Immature natural killer cell (primary cell): ENCODE data around the gene SPATA19. TPM values are rescaled to one million over a fixed set of nuclear protein-coding genes. Genes with fewer than 3 reads are reported as not detected.

ENCODE experiments used
- DNase-seq, 3 donors: peaks; one replicate each; pipeline ENCODE4 v3.0.0; 2022; ENCODE audit warnings: mixed read lengths in 1 of 3
- H3K27ac Mint-ChIP-seq, 6 donors: one replicate each; pipeline ENCODE4 v1.8.0; 2020; ENCODE audit warnings: mixed read lengths in 6 of 6, mild to moderate bottlenecking in 5 of 6, inconsistent platforms in 4 of 6, moderate library complexity in 3 of 6
- H3K27me3 Mint-ChIP-seq, 3 donors: one replicate each; pipeline ENCODE4 v1.8.0; 2020 to 2021; ENCODE audit warnings: low read depth in 3 of 3, mild to moderate bottlenecking in 3 of 3, mixed read lengths in 3 of 3, moderate library complexity in 3 of 3, inconsistent platforms in 1 of 3
- H3K36me3 Mint-ChIP-seq, 3 donors: one replicate each; pipeline ENCODE4 v1.8.0; 2020; ENCODE audit warnings: mixed read lengths in 3 of 3, inconsistent platforms in 2 of 3, mild to moderate bottlenecking in 2 of 3
- H3K4me1 Mint-ChIP-seq, 2 donors: one replicate each; pipeline ENCODE4 v1.8.0; 2020; ENCODE audit warnings: inconsistent platforms in 2 of 2, mild to moderate bottlenecking in 2 of 2, mixed read lengths in 2 of 2, moderate library complexity in 1 of 2
- H3K4me3 Mint-ChIP-seq, 5 donors: one replicate each; pipeline ENCODE4 v1.8.0; 2020; ENCODE audit warnings: mild to moderate bottlenecking in 5 of 5, mixed read lengths in 5 of 5, inconsistent platforms in 3 of 5, moderate library complexity in 3 of 5
- H3K9me3 Mint-ChIP-seq, 6 donors: one replicate each; pipeline ENCODE4 v1.8.0; 2020; ENCODE audit warnings: mild to moderate bottlenecking in 6 of 6, mixed read lengths in 6 of 6, inconsistent platforms in 4 of 6, moderate library complexity in 3 of 6
- polyA plus RNA-seq, 3 donors: library from polyadenylated mRNA; unstranded; fragments of 300-500 nt; fragmentation: Illumina TruSeq; gene quantifications; one replicate each; pipeline ENCODE4 v1.2.3, GENCODE V29; 2021

The SPATA19 gene
- polyA plus RNA-seq, 3 donors from 2014 or later, result not detected

DNA sequence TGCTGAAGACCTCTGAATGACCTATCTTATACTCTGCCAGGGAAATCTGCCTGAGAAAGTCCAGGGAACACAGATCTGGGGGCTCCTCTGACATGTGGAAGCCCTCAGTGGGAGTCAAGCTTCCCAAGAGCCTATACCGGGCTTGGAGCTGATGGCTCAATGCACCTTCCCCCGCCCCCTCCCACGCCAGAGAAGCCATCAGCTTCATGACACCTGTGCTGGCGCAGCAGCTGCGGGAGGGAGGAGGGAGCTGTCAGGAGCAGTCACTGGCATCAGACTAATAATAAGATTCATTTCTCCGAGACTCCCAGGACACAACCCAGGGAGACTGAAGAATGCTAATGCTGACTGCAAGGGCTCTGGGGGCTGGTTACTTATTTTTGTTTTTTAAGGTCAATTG, 47.8 kb downstream of the SPATA19 start:
- H3K27ac Mint-ChIP-seq, result no peak overlapping the region
- DNase-seq, result no peak
- H3K27me3 Mint-ChIP-seq, result no peaks in the 10 kb centered on the region
- peaks cover 0 to 16% (median 4%) of the 10 kb centered on the region in 6 donors for H3K9me3 Mint-ChIP-seq
- no peaks in the 10 kb centered on the region for H3K4me1 Mint-ChIP-seq
- no peaks in the 10 kb centered on the region for H3K36me3 Mint-ChIP-seq
- H3K4me3 Mint-ChIP-seq, result no peak overlapping the region

DNA sequence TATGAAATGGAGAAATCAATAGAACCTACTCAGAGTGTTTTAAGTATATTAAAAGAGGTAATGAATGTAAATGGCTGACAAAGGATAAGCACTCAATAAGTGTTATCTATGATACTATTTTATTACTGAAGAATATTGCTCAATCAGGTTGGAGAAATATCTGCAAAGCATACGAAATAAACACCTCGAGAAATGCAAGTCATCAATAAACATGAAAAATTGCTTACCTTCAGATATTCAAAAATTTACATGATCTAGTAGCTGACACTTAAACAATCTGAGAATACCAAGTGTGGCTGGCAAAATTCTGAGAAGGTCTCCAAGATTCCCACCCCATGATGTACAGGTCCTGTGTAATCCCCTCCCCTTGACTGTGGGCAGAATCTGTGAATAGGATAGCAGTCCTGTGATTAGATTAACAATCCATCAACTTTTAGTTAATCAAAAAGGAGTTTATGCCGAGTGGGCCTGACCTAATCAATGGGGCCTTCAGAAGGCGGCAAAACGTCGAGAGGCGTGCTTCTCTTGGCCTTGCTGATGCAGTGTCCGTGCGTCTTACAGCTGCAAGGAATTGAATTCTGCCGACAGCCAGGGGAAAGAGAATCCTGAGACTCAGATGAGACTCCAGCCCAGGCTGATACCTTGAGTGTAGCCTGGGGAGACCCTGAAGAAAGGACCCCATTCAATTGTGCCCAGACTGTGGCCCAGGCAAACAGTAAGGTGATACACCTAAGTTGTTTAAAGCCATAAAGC, 49.1 kb downstream of the SPATA19 start:
- H3K27ac Mint-ChIP-seq, result no peak overlapping the region
- H3K27me3 Mint-ChIP-seq, result no peaks in the 10 kb centered on the region
- no peak overlapping the region for H3K4me3 Mint-ChIP-seq
- H3K9me3 Mint-ChIP-seq, result peaks cover 2 to 16% (median 4%) of the 10 kb centered on the region in 6 donors
- no peak for DNase-seq
- no peaks in the 10 kb centered on the region for H3K36me3 Mint-ChIP-seq
- no peaks in the 10 kb centered on the region for H3K4me1 Mint-ChIP-seq

DNA sequence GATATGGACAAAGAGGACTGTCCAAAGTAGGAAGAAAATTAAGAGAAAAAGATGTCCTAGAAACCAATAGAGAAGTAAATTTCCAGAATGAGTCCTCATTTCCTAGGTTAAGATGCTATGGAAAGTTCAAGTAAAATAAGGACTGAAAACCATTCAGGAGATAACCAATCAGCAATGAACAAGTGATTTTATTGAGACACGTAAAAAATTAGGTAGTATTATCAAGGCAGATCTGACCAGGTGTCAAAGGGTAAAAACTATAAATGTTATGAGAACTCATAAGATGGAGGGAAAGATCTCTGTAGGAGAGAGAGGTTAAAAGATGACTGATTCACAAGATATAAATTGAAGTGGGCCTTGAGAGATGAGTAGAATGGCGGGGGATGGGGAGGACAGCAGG, 50.2 kb downstream of the SPATA19 start:
- Mint-ChIP-seq H3K27ac (no peak overlapping the region), H3K4me3 (no peak overlapping the region), H3K4me1 (no peaks in the 10 kb centered on the region), H3K36me3 (no peaks in the 10 kb centered on the region), H3K9me3 (peaks cover 2 to 16% (median 4%) of the 10 kb centered on the region in 6 donors), H3K27me3 (no peaks in the 10 kb centered on the region)
- no peak for DNase-seq

- Mint-ChIP-seq H3K27ac (no peak overlapping the region), H3K4me3 (no peak overlapping the region), H3K4me1 (no peaks in the 10 kb centered on the region), H3K27me3 (peaks cover 0 to 4% (median 0%) of the 10 kb centered on the region in 3 donors), H3K36me3 (no peaks in the 10 kb centered on the region), H3K9me3 (peaks cover 2 to 16% (median 4%) of the 10 kb centered on the region in 6 donors)
- no peak for DNase-seq
Measured at GRCh38 chr11:133794205-133794604, 51.1 kb downstream of the SPATA19 start.

DNA sequence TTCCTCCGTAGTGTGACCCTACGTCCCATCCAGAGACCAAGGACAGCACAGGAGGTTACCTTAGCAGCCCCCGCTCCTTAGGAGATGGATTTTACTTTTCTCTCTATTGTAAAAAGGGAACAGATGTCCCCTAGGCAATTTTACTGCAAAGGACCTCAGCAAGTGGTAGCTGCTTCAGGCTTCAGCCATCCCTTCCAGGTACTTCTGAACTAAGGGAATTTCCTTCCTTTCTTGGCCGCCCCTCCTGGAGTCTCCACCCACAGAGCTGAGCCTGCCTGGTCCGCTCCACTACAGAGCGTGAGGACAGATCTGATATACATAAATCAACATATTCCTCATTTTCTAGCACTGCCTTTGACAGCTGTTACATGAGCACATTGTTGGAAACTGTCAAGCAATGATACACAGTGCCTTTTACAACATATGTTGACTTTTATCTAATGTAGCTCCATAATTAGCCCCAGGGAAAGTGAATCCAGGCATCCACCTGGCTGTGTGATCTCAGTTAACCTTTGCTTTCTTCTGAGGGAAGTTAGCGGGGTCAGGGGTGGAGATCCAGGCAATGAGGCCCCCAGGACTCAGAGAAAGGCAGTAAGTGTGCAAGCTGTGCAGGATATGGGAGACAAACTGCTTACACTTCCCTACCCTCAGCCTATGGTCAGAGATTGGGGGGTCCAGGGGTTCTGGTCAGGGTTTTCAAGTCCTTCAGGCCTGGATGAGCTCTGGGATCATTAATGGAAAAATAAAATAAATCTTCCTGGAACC, 51.9 kb downstream of the SPATA19 start:
- no peak overlapping the region for H3K4me3 Mint-ChIP-seq
- peaks cover 0 to 3% (median 0%) of the 10 kb centered on the region in 3 donors for H3K36me3 Mint-ChIP-seq
- DNase-seq, result no peak
- peaks cover 2 to 16% (median 4%) of the 10 kb centered on the region in 6 donors for H3K9me3 Mint-ChIP-seq
- H3K27me3 Mint-ChIP-seq, result peaks cover 0 to 10% (median 0%) of the 10 kb centered on the region in 3 donors
- no peaks in the 10 kb centered on the region for H3K4me1 Mint-ChIP-seq
- H3K27ac Mint-ChIP-seq, result no peak overlapping the region

DNA sequence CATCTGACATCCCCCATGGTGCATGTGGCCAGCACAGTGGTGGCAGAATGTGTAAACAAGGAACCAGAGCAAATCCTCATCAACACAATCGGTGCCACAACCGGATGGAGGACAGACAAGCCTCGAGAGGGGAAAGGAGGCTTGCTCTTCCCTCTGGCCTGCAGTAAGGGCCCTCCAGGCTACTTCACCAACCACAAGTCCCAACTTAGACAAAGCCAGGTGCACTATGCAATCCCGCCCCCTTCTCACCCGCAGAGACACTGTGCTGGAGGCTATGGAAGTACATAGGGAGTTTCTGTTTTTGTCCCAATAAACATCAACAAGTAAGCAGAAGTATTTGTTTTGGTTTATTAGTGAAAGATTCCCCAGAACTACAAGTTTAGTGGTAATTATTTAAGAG, 54.3 kb downstream of the SPATA19 start:
- H3K4me1 Mint-ChIP-seq, result no peaks in the 10 kb centered on the region
- peaks cover 0 to 10% (median 0%) of the 10 kb centered on the region in 3 donors for H3K27me3 Mint-ChIP-seq
- H3K27ac Mint-ChIP-seq, result no peak overlapping the region

More for the DNA sequence above, 54.3 kb downstream of the SPATA19 start:
- H3K4me3 Mint-ChIP-seq, result no peak overlapping the region
- H3K9me3 Mint-ChIP-seq, result peaks cover 2 to 16% (median 4%) of the 10 kb centered on the region in 6 donors
- H3K36me3 Mint-ChIP-seq, result peaks cover 0 to 4% (median 0%) of the 10 kb centered on the region in 3 donors
- no peak for DNase-seq

Other genes starting within 250 kb of the SPATA19 start
- gene IGSF9B, start 111.5 kb upstream of the SPATA19 start, polyA plus RNA-seq, result under 1 TPM in 2 of 3 donors, not detected in 1; 0.22 to 0.45 TPM
- 1 to 10 TPM in 2 of 3 donors, not detected in 1; 1.6 to 1.9 TPM for gene JAM3, start 223.6 kb upstream of the SPATA19 start, polyA plus RNA-seq